ENCODE results near the gene PGM5.

PGM5 gene

GRCh38 chr9:68446836-68447235, 90.4 kb downstream of the PGM5 start:
- DNase-seq: peak; percentile 29

DNA sequence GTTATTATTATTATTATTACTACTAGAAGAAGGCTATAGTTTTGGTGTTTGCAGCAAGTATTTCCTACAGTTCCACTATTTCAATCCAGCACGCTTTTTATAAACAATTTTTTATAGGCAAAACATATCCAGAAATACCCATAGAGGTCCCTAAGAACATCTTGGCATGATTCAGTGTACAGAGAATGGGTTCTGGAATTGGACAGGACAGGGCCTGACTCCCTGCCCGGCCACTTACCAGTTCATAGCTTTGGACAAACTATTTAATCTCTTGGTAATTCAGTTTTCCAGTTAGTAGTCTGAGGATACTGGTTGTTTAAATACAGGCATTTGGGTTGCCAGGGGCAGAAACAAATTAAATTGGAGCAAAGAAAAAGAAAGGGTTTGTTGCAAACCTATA, 91.2 kb downstream of the PGM5 start:
- no peak for DNase-seq

GRCh38 chr9:68454579-68455334, 98.3 kb downstream of the PGM5 start:
- DNase-seq: no peak

DNA sequence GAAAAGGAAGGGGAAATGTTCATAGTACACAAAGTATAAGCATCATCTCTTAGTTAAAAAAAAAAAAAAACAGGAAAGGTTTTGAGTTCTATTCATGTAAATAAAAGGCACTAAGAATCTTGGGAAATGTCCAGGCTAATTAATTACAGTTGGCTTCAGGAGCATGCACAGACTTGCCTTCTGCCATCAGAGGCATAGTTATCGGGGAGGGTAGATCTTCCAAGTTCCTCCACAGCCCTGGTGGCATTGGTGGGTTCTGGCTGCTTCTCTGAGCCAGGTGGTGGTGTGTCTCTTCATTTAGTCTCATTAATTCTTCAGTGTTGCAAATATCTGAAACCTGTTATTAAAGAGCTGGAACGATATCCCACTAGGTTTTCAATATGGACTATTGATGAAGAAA, 99.0 kb downstream of the PGM5 start:
- DNase-seq: no peak

DNA sequence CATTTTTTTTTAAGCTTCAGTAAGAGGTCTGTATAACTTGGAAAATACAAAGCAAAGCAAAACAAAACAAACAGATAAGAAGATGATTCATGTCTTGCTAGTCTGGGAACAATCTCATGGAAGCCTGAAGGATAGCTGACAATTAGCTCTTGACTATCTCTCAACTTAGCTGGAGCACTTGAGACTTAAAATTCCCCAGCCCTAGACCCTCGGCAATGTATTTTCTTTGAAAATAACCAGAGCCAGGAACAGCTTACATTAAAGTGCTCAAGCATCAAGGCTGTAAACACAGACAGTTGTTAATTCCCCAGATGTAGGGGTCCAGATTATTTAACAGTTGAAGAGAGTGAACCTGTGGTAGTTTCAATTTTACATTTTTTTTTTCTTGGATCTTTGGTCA, 101.4 kb downstream of the PGM5 start:
- no peak for DNase-seq

- DNase-seq: no peak
These were observed 102.5 kb downstream of the PGM5 start for GRCh38 chr9:68458918-68459317.

DNA sequence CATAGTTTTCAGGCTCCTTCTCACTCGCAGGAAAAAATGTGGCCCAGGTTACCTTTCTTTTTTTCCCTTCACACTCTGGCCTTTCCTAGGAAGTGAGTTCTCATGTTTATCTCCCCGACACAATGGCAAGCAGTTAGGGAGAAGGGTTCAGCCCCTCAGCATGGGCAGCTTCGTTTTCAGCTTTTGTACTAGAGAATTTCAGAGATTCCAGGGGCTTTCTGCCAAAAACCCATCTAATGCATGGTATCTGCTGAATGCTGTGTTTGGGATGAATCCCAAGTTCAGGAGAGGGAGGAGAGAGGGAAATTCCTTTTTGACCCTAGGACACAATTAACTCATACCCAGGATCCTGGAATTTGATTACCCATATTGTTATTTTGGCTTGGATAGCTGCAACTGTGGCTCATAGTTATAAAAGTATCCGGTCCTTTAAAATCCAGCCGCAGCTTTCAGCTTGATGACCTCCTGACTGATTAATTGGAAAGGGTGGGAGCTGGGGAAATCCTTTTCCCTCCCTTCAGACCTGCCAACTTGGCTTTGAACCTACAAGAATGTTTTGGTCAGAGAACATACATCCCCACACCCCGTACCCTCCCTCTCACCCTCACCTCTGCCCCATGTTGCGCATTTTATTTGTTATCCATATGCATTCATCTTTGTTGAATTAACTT, 105.8 kb downstream of the PGM5 start:
- no peak for DNase-seq

DNA sequence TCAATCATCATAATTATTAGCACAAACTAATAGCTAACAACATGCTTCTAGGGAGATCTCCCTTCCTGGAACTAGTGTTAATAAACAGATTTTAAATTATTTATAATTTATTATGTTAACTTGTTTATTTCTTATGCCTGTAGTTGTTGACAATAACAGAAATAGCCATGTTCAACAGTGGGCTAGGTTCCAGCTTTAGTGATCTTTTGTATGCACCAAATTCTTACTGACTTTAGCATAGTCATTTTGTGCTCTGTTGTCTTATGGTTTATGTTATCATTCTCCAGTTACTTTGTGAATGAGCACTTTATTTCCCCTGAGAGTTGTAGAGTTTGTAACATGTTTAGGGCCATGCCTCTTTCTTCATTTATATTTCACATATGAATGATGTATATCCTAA, 113.7 kb downstream of the PGM5 start:
- no peak for DNase-seq

DNA sequence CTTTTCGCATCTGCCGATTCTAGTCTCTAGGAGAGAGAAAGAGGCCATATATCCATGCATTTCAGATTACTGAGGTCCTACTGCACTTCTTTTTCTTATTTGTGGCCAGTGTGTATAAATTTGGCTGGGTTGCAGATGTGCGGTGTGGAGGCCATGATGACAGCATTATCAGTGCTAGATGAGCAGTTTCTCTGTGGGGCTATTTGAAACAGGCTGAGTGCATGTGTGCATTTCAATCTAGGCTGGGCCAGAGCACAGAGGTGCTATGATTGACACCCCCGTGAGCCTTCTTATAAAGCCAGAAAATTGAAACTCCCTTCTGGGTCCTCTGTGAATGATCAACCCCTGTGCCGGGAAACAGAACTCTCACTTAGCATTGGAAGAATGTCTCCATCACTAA, 114.2 kb downstream of the PGM5 start:
- no peak for DNase-seq

- no peak for DNase-seq
These were observed 115.7 kb downstream of the PGM5 start for GRCh38 chr9:68472119-68472518.

- DNase-seq: no peak
These were observed 117.4 kb downstream of the PGM5 start for GRCh38 chr9:68473790-68474189.

DNA sequence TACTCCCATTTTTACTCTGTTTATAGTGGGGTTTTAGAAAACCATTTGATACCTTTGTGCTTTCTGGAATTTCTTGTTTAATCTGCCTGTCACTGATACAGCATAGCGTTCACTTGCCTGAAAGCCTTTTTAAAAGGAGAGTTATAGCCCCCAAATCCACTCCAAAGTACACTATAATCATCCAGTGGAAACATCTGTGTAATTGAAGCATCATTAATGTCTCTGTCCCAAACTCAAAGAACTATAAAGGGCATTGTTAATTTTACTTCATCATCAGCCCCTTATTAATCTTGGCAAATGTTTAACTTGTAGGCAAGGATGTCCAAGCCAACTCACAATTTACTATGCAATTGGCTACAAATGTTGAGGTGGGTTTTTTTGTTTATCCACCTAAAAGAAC, 120.0 kb downstream of the PGM5 start:
- DNase-seq: no peak

GRCh38 chr9:68476847-68477246, 120.4 kb downstream of the PGM5 start:
- DNase-seq: no peak

DNA sequence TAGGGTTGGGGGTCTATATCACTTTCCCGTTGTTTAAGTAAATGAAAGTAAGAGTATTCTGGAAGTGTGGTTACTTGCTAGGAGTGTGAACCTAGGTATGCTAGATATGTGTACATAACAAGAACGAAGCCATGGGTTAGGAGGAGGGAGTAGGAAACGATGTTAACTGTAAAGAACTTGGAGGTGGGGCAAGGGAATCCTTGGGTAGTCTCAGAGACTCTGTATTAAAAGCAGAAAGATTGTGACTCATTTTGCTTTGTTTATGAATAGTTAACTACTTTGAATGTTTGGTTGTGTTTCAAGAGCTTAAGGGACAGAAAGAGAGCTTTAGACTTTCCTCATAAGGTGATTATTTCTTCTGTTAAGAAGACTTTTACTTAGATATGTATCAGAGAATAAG, 124.4 kb downstream of the PGM5 start:
- DNase-seq: no peak

DNA sequence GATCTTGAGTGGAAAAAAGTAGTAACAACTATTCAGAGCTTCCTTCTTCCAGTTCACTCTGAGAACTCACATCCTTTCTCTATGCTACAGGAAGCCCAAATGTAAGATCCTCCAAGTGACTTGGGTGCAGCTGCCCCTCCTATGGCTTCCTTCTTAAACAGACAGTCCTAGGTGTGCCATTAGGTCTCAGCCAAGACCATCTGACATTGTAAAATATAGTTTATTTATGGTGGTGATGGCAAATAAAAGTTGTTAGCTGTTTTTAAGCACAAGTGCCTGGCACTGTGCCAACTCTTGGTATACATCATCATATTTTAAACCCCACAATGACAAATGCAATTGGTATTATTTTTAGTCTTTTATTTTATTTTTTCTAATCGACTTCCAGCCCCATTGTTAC, 126.1 kb downstream of the PGM5 start:
- DNase-seq: no peak

GRCh38 chr9:68488126-68488525, 131.7 kb downstream of the PGM5 start:
- no peak for DNase-seq

GRCh38 chr9:68489646-68490045, 133.2 kb downstream of the PGM5 start:
- DNase-seq: no peak

DNA sequence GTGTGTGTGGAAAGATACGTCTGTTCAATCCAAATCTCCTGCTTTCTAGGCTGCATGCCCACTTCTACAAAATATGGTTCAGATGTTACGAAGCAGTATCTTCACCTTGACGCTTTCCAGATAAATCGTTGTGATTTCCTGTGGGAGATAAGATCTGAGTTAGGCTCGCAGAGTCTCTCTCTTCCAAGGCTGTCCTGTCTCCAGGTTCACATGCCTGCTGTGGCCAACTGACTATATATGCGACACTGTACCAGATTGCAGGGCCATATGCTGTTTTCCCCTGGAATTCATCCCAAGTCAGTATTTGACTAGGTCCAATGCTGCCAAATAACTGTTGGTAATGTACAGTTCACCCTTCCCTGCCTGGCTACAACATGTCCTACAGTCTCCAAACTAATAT, 136.4 kb downstream of the PGM5 start:
- DNase-seq: no peak

GRCh38 chr9:68493541-68493940, 137.1 kb downstream of the PGM5 start:
- DNase-seq: no peak

DNA sequence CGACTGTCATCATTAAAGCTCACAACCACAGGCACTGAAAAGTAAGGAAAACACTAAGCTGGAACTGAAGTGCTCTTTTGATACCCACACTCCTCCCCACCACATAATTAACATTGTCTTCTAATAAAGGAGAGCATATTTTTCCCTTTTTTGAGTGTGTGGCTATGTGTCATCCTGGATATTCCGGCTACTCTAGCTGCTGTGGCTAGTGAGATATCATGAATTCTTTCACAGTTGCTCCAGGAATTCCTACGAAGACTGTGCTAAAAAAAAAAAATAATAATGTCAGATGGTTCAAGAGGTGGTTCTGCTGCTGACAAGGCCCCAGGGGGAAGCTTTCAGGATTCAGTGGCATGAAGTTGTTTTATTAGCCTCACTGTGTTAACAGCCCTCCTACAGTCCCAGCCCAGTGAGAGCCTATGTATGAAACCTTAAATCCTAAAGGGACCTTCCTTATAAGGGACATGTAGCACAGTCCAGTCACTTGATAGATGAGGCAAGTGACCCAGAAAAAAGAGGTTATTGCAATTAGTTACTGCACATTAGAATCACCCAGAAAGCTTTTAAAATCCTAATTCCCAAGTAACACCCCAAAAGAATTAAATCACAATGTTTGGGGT, 137.7 kb downstream of the PGM5 start:
- DNase-seq: no peak

- DNase-seq: peak; percentile 29
These were observed 138.8 kb downstream of the PGM5 start for GRCh38 chr9:68495247-68495646.

GRCh38 chr9:68496356-68496755, 139.9 kb downstream of the PGM5 start:
- no peak for DNase-seq

DNA sequence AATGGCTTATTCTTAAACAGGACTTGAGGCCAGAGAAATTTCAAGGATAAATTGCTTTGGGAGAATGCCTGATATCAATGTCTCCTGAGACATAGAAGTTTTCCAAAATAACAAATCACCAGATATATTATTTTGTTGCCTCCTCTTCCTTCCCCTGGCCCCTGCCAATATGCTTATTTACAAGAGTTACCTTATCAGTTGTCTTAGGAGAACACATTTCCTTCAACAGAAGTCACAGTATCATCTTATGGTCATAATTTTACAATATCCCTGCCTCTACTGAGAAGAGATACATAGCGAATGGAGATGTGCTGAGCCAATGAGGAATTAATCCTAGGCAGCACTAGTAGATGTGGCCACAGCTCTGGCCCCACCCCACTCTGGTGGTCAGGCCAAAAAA, 141.2 kb downstream of the PGM5 start:
- no peak for DNase-seq

- DNase-seq: no peak
These were observed 142.4 kb downstream of the PGM5 start for GRCh38 chr9:68498816-68499215.
